HuH-7 (cell line): ENCODE results near the gene TRAK2.

Experiments used
- DNase-seq: peaks from one replicate; pipeline ENCODE4 v3.0.0; 2011; ENCODE audit warnings: low spot score

The TRAK2 gene

DNA sequence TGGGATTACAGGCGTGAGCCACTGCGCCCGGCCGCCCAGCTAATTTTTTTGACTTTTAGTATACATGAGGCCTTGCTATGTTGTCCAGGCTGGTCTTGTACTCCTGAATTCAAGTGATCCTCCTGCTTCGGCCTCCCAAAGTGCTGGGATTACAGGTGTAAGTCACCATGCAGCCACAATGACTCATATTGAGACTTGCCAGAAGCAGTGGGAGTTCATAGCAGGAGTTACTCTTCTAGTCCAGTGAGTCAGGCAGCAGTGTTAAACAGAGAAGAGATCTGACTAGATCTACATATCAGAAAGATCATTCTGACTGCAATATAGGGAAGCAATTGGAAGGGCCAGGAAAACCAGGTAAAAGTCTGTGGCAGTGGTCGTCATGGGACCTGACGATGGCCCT is 92.6 kb downstream of the TRAK2 start:
- no peak for DNase-seq

DNA sequence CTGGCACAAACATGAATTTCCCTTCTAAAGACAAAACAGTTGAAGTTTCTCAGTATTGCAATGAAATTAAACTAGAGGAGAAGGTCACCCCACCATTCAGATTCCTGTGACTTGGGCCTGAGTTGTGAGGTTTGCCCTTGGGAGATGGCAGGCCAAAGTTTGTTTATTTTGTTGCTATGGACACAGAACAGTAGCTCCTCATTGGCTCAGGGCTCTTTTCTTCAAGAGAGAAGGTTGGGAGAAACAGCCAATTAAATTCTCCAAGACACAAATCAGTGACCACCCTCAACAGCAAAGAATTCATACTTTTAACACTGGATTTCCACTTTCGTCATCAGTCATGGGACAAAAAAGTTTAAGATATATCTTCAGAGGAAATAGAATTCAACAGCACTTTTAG is 94.0 kb downstream of the TRAK2 start, which contains the start of gene FLACC1:
Gene FLACC1, minus strand, starts transcription at position 125 of the 400 bp plus-strand sequence. CDS start 5,941 bp downstream, outside the sequence.
- DNase-seq = no peak

DNA sequence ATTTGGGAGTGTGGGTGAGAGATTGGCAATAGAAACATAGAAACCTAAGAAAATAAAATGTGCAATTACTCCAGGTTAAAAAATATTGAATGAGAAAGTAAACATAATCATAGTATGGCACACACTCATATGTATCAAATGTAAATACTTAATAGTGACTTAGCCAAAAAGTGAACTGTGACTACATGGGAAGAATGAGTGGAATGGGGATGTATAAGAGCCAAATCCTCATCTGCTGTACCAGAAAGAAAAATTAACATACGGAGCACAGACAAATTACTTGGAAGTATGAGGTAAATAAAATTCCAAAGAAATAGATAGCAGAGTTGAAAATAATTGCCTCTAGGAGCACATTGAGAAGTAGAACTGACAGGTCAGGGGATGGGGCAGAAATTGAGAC is 98.1 kb downstream of the TRAK2 start:
- no peak for DNase-seq

DNA sequence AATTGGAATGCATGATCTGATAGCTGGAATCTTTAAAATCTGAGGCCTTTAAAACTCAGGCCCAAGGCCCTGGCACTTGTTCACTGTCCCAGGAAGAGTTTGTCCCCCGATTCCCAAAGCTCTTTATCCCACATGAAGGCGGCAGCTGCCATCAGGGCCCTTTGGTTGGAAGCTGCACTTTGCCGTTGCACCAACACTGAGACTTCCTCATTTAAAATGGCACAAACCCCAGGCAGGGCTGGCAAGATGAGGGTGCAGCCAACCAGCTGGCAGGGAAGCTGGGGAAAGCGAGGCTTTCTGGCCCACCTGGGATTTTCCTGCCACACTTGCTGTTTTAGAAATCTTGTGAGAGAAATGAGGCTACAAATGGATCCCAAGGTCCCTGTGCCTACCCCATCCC is 100.4 kb downstream of the TRAK2 start:
- no peak for DNase-seq

DNA sequence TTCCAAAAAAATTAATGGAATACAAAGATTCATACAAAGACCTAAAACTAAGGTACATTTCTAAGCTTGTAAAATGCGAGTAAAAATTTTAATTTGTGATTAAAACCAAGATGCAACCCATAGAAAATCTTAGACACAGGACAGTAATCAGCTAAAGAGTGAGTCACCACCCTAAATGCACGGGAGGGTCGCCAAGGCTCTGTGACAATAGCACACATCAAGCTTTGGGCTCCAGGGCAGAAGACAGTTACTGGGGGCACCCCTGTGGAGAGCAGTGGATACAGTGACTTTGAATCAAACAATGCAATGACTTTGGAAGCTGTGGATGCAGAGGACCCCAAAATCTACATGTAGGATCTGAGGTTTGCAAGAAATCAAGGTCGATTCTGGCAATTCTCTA is 101.7 kb downstream of the TRAK2 start:
- no peak for DNase-seq

DNA sequence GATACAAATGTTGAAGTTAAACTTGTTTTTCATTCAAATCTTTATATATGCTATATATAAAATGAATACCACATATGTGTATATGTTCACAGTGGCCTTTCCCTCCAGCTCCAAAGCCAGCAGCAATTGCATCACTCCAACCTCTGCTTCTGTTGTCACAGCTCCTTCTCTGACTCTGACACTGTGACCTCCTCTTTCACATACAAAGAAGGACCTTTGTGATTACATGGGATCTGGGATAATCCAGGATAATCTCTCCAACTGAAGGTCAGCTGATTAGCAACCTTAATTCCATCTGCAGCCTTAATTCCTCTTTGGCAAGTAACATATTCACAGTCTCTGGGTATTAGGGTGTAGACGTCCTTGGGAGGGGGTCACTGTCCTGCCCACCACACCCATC is 102.5 kb downstream of the TRAK2 start:
- no peak for DNase-seq

DNA sequence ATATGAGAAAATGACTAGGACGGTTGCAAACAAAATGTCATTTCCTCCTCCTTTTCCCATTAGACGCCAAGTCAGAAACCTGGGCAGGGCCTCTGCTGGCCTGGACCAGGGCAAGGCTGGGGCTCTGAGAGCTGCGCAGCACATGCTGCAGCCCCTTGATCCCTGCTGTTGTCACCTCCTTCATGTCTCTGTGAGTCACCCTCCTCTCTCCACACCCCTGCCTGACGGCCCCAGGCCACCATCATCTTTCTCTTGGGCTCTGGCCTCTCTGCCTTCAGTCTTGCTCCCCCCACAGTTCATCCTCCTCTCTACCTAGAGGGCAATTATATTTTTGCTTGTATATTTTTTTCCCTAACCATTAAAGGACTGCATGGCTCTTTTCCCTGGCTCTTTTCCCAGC is 104.1 kb downstream of the TRAK2 start:
- DNase-seq = no peak

DNA sequence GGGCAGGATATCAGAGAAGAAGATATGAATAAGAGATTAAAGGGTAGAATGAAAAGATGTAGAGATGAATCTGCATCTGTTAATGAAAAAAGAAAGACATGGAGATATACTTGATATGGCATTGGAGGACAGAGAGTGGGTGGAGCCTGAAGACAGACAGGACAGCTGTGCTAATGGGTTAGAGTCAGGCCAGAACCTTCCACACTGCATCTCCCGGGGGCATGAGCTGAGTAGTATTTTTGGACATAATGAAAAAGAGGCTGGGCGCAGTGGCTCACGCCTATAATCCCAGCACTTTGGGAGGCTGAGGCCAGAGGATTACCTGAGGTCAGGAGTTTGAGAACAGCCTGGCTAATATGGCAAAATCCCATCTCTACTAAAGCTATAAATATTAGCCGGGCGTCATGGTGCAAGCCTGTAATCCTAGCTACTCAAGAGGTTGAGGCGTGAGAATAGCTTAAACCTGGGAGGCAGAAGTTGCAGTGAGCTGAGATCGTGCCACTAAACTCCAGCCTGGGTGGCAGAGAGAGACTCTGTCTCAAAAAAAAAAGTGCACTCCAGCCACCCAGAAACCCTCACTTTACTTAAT is 105.5 kb downstream of the TRAK2 start:
- DNase-seq = no peak

DNA sequence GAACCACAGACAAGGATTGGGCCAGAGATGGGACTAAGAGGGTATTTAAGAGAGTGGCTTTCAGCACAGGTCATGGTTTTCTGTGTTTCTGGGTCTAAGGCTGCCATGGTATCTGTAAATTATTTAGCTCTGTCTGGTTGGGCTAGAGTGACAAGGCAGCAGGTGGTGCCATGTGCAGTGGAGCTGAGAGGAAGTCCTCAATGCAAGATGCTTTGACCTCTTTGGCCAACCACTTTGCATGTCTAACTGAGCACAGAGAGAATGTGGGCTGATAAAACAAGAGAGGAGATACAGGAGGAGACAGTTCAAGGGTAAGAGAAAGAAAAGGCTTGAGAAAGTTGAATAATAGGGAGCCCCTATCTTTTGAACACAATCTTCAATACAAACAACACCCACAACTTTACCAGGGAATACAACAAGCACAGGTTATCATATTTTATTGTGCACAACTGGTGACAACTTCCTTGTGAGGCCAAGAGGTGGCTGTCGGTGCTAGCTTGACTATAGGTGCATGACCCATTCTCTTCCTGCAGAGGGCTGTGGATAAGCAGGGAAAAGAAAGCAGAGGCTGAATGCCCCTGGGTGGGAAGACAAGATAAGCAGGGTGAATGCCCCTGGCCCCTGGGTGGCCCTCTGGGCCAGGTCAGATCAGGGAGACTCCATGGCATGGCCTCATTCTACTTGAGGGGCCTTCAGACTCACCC is 106.4 kb downstream of the TRAK2 start:
- DNase-seq = peak; percentile 35

DNA sequence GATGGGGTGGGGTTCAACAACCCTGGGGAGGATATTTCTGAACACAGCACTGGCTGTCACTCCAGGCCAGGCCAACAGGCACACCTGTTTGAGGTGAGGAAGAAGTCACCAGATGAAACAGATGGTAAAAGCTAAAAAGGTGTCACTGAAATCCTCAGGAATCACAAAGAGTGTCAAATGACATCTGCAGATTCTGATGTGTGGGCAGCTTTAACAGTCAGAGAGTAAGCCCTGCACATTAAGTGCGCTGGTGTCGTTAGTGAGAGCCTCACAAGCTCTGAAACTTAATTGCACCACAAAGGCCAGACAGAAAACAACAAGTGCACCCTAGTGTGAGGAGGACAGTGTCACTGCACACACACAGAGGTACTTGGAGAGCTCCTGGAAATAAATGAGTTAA is 107.7 kb downstream of the TRAK2 start:
- DNase-seq = no peak

DNA sequence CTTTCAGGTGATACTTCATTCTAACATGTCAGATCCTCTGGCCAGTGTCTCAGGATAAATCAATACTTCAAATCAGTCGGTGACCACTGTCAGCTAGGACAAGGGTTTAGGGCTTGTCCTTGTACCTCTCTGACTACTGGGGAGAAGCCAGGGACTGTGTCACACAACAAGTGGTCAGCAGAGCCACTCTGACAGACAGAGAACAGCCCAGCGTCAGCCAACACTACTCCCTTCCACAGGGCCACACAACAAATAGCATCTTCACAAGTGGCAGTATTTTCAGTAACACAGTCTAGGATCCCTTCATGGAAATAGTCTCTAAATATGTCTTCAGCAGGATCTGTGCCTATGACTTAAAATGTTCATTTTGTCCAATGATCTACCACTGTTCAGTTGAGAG is 108.3 kb downstream of the TRAK2 start:
- DNase-seq = no peak

DNA sequence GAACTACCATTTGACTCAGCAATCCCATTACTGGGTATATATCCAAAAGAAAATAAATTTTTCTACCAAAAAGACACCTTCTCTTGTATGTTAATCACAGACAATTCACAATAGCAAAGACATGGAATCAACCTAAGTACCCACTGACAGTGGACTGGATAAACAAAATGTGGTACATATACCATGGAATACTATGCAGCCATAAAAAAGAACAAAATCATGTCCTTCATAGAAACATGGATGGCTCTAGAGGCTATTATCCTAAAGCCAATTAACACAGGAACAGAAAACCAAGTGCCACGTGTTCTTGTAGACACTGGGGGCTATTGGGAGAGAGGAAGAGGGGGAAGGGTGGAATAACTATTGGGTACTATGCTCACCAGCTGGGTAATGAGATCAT is 121.8 kb downstream of the TRAK2 start:
- DNase-seq = no peak

DNA sequence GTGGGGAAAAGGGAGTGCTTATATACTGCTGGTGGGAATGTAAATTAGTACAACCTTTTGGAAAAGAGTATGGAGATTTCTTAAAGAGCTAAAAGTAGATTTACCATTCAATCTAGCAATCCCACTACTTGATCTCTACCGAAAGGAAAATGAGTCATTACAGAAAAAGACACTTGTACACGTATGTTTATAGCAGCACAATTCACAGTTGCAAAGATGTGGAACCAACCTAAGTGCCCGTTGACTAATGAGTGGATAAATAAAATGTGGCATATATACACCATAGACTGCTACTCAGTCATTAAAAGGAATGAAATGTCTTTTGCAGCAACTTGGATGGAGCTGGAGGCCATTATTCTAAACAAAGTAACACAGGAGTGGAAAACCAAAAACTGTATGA is 123.6 kb downstream of the TRAK2 start:
- DNase-seq = no peak
